ENCODE data around the gene AHCTF1.

DNA sequence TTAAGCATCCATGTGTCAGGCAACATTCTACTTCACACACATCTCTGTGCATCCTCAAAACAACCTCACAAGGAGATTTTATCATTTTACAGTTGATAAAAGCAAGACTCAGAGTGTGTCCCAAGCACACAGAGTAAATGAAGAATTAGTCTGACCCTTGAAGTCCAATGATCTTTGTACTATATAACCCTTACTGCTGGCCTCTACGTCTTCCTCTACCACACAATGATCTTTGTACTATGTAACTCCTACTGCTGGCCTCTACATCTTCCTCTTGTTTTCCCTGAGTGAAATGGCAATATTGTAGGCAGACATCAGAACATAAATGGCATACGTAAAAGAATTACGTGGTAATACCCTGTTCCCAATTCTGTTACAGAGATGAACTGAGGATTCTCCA is 55.3 kb downstream of the AHCTF1 start:
- TF ChIP-seq POLR2A (IDR thresholded peaks at IDR 0.05; ENCODE audit: low read depth, low read length), result no peak
- no peak for TF ChIP-seq POLR2AphosphoS5 (IDR thresholded peaks at IDR 0.05; ENCODE audit: low read depth, low read length)
- no peak for TF ChIP-seq TAF1 (IDR thresholded peaks at IDR 0.05; ENCODE audit: low read depth, low read length)

Data from GM12891 (cell line).